ENCODE results near the gene HNRNPM.

DNA sequence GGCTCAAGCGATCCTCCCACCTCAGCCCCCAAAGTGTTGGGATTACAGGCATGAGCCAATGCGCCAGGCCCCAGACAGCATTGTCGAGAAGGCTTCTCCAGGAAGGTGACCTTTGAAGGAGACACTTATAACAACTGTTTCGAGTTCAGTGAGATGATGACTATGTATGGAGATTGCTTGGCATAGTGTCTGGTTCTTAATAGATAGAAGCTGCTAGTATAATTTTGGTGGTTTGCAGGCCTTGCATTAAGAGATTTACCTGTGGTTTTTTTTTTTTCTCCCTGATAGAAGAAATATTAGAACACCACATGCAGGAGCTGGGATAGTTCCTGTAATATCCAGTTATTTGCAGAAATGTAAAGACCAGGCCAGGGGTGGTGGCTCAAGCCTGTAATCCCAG is 28.0 kb upstream of the HNRNPM start:
- TF ChIP-seq, protein P1, sequence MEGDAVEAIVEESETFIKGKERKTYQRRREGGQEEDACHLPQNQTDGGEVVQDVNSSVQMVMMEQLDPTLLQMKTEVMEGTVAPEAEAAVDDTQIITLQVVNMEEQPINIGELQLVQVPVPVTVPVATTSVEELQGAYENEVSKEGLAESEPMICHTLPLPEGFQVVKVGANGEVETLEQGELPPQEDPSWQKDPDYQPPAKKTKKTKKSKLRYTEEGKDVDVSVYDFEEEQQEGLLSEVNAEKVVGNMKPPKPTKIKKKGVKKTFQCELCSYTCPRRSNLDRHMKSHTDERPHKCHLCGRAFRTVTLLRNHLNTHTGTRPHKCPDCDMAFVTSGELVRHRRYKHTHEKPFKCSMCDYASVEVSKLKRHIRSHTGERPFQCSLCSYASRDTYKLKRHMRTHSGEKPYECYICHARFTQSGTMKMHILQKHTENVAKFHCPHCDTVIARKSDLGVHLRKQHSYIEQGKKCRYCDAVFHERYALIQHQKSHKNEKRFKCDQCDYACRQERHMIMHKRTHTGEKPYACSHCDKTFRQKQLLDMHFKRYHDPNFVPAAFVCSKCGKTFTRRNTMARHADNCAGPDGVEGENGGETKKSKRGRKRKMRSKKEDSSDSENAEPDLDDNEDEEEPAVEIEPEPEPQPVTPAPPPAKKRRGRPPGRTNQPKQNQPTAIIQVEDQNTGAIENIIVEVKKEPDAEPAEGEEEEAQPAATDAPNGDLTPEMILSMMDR (IDR thresholded peaks at IDR 0.05; ENCODE audit: borderline replicate concordance, extremely low read depth, low read length, poor library complexity, severe bottlenecking): no peak
- no peak for TF ChIP-seq EZH2 (IDR thresholded peaks at IDR 0.05; ENCODE audit: borderline replicate concordance, low read depth, low read length, severe bottlenecking)
